Neural cell (in vitro differentiated cells): ENCODE results near the gene KCNIP4. TPM values are rescaled to one million over a fixed set of nuclear protein-coding genes. Genes with fewer than 3 reads are reported as not detected.

Experiments
- H2AFZ ChIP-seq: fragments of 200-600, 300-800 bp; sonication (generic), shearing (Covaris generic); 2 replicates; pipeline ENCODE4 v1.6.0; 2014; ENCODE audit warnings: low read depth, mild to moderate bottlenecking, antibody characterized with exemption, low read length, moderate library complexity
- H3F3A ChIP-seq: fragments of 200-600 bp; shearing (Covaris generic); 2 replicates; pipeline ENCODE4 v1.6.1; 2016; ENCODE audit warnings: mild to moderate bottlenecking, moderate library complexity, mixed read lengths, antibody characterized with exemption, low read length; ENCODE audit not compliant: insufficient read depth, poor library complexity, severe bottlenecking
- H3K27ac ChIP-seq: fragments of 200-600, 300-800 bp; sonication (generic), shearing (Covaris generic); 2 replicates; pipeline ENCODE4 v1.5.1; 2014; ENCODE audit warnings: mild to moderate bottlenecking, low read length, moderate library complexity
- H3K27me3 ChIP-seq: fragments of 300-800, 200-600 bp; sonication (generic), shearing (Covaris generic); 2 replicates; pipeline ENCODE4 v1.6.0; 2014; ENCODE audit warnings: mild to moderate bottlenecking, low read depth, low read length, moderate library complexity; ENCODE audit not compliant: insufficient read depth
- H3K36me3 ChIP-seq: fragments of 300-800, 200-600 bp; sonication (generic), shearing (Covaris generic); 2 replicates; pipeline ENCODE4 v1.5.1; 2014; ENCODE audit warnings: mild to moderate bottlenecking, antibody characterized with exemption, low read length, moderate library complexity; ENCODE audit not compliant: insufficient read depth
- H3K4me2 ChIP-seq: fragments of 300-800, 200-600 bp; sonication (generic), shearing (Covaris generic); 2 replicates; pipeline ENCODE4 v1.6.0; 2014; ENCODE audit warnings: mild to moderate bottlenecking, low read length
- H3K4me3 ChIP-seq: fragments of 300-800, 200-600 bp; sonication (generic), shearing (Covaris generic); 2 replicates; pipeline ENCODE4 v1.5.1; 2014; ENCODE audit warnings: mild to moderate bottlenecking, low read length, moderate library complexity
- H3K79me2 ChIP-seq: fragments of 200-600 bp; shearing (Covaris generic); replicated peaks from 2 replicates; pipeline ENCODE4 v1.6.0; 2014; ENCODE audit warnings: mild to moderate bottlenecking, low read length, moderate library complexity; ENCODE audit not compliant: insufficient read depth
- H3K9ac ChIP-seq: fragments of 300-800, 200-600 bp; sonication (generic), shearing (Covaris generic); 2 replicates; pipeline ENCODE4 v1.6.1; 2016; ENCODE audit warnings: mild to moderate bottlenecking, low read length, mixed read lengths
- H3K9me2 ChIP-seq: fragments of 200-600 bp; shearing (Covaris generic); 2 replicates; pipeline ENCODE4 v1.6.1; 2016; ENCODE audit warnings: mild to moderate bottlenecking, low read length, mixed read lengths; ENCODE audit not compliant: insufficient read depth
- H3K9me3 ChIP-seq: fragments of 200-600, 300-800 bp; sonication (generic), shearing (Covaris generic); 2 replicates; pipeline ENCODE4 v1.6.1; 2016; ENCODE audit warnings: mild to moderate bottlenecking, mixed run types, low read length, moderate library complexity, mixed read lengths
- H4K20me1 ChIP-seq: fragments of 200-600 bp; shearing (Covaris generic); 2 replicates; pipeline ENCODE4 v1.6.1; 2016; ENCODE audit warnings: mild to moderate bottlenecking, mixed run types; ENCODE audit not compliant: insufficient read depth
- CTCF ChIP-seq: fragments of 450-650 bp; IDR thresholded peaks from 2 replicates; pipeline ENCODE4 v1.5.1; 2014; ENCODE audit warnings: antibody characterized with exemption, mild to moderate bottlenecking, moderate library complexity; ENCODE audit not compliant: poor library complexity, severe bottlenecking
- EP300 ChIP-seq: fragments of 450-650 bp; conservative IDR thresholded peaks from 2 replicates; pipeline ENCODE4 v1.6.1; 2014; ENCODE audit warnings: antibody characterized with exemption, mild to moderate bottlenecking, moderate library complexity; ENCODE audit not compliant: poor library complexity, severe bottlenecking
- EZH2 ChIP-seq: fragments of 200-600, 300-800 bp; shearing (Covaris generic), sonication (generic); IDR thresholded peaks from 2 replicates; pipeline ENCODE4 v1.6.1; 2014; ENCODE audit warnings: antibody characterized with exemption, low read length, borderline replicate concordance, mild to moderate bottlenecking; ENCODE audit not compliant: insufficient read depth, poor library complexity, severe bottlenecking
- MXI1 ChIP-seq: fragments of 450-650 bp; conservative IDR thresholded peaks from 2 replicates; pipeline ENCODE4 v1.6.1; 2014; ENCODE audit warnings: antibody characterized with exemption, mild to moderate bottlenecking; ENCODE audit not compliant: poor library complexity, severe bottlenecking
- POLR2AphosphoS5 ChIP-seq: IDR thresholded peaks from 2 replicates; pipeline ENCODE4 v1.6.1; 2012
- RAD21 ChIP-seq: fragments of 450-650 bp; conservative IDR thresholded peaks from 2 replicates; pipeline ENCODE4 v1.6.1; 2014; ENCODE audit warnings: antibody characterized with exemption, mild to moderate bottlenecking, moderate library complexity
- SMC3 ChIP-seq: fragments of 450-650 bp; conservative IDR thresholded peaks from 2 replicates; pipeline ENCODE4 v1.6.1; 2014; ENCODE audit warnings: antibody characterized with exemption, mild to moderate bottlenecking, moderate library complexity; ENCODE audit not compliant: poor library complexity
- TAF1 ChIP-seq: IDR thresholded peaks from 2 replicates; pipeline ENCODE4 v1.6.1; 2012; ENCODE audit warnings: low read depth
- polyA plus RNA-seq: library from polyadenylated mRNA; depleted of rRNA; stranded (reverse); fragments of >200 nt; gene quantifications from 2 replicates; pipeline ENCODE4 v1.2.3, GENCODE V29; 2014
- TF ChIP-seq, protein P1 (sequence below): IDR thresholded peaks from 2 replicates; pipeline ENCODE4 v1.6.1; 2012; ENCODE audit warnings: borderline replicate concordance

The KCNIP4 gene
- polyA plus RNA-seq, 1 donor from 2014 or later, result 22.8 TPM

DNA sequence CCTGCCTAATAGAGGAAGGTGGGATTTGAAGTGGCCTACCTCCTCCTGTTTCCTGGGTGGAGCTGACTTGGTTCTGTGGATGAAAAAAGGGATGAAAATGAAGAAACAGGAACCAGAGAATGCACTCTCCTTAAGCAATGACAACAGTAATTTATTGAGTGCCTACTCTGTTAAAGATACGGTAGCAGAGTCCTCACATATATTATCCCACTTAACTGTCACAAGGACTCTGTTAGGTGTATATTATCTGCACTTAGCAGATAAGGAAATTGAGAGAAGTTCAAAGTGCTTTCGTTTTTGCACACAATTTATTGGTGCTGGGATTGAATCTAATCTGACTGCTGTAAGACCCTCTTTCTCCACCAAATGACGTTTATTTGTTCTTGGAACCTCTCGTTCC, 947.1 kb downstream of the KCNIP4 start:
- Histone ChIP-seq H3K4me3 (no peak overlapping the region), H3K27ac (no peak overlapping the region), H3K9me3 (no peaks in the 10 kb centered on the region), H4K20me1 (no peaks in the 10 kb centered on the region), H3F3A (no peaks in the 10 kb centered on the region), H3K27me3 (no peaks in the 10 kb centered on the region), H3K79me2 (no peaks in the 10 kb centered on the region), H3K36me3 (no peaks in the 10 kb centered on the region), H2AFZ (no peak overlapping the region), H3K9ac (no peak overlapping the region), H3K4me2 (no peak overlapping the region), H3K9me2 (no peaks in the 10 kb centered on the region)
- no peak for TF ChIP-seq EP300
- TF ChIP-seq POLR2AphosphoS5, result no peak
- no peak for TF ChIP-seq TAF1
- TF ChIP-seq, protein P1, sequence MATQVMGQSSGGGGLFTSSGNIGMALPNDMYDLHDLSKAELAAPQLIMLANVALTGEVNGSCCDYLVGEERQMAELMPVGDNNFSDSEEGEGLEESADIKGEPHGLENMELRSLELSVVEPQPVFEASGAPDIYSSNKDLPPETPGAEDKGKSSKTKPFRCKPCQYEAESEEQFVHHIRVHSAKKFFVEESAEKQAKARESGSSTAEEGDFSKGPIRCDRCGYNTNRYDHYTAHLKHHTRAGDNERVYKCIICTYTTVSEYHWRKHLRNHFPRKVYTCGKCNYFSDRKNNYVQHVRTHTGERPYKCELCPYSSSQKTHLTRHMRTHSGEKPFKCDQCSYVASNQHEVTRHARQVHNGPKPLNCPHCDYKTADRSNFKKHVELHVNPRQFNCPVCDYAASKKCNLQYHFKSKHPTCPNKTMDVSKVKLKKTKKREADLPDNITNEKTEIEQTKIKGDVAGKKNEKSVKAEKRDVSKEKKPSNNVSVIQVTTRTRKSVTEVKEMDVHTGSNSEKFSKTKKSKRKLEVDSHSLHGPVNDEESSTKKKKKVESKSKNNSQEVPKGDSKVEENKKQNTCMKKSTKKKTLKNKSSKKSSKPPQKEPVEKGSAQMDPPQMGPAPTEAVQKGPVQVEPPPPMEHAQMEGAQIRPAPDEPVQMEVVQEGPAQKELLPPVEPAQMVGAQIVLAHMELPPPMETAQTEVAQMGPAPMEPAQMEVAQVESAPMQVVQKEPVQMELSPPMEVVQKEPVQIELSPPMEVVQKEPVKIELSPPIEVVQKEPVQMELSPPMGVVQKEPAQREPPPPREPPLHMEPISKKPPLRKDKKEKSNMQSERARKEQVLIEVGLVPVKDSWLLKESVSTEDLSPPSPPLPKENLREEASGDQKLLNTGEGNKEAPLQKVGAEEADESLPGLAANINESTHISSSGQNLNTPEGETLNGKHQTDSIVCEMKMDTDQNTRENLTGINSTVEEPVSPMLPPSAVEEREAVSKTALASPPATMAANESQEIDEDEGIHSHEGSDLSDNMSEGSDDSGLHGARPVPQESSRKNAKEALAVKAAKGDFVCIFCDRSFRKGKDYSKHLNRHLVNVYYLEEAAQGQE, result no peak
- no peak for TF ChIP-seq MXI1
- TF ChIP-seq CTCF, result no peak
- no peak for TF ChIP-seq SMC3
- no peak for TF ChIP-seq RAD21
- no peak for TF ChIP-seq EZH2

- no peak overlapping the region for H2AFZ ChIP-seq
- TF ChIP-seq RAD21 (no peak), SMC3 (no peak), EP300 (no peak), EZH2 (no peak), MXI1 (no peak), POLR2AphosphoS5 (no peak), CTCF (no peak)
- TF ChIP-seq, protein P1, result no peak
- no peak overlapping the region for H3K27ac ChIP-seq
- no peaks in the 10 kb centered on the region for H3F3A ChIP-seq
- H3K79me2 ChIP-seq, result no peaks in the 10 kb centered on the region
- H3K9me2 ChIP-seq, result no peaks in the 10 kb centered on the region
- no peaks in the 10 kb centered on the region for H3K27me3 ChIP-seq
- H3K9me3 ChIP-seq, result no peaks in the 10 kb centered on the region
- H3K9ac ChIP-seq, result no peak overlapping the region
- no peak overlapping the region for H3K4me2 ChIP-seq
- H3K4me3 ChIP-seq, result no peak overlapping the region
- no peaks in the 10 kb centered on the region for H3K36me3 ChIP-seq
- H4K20me1 ChIP-seq, result no peaks in the 10 kb centered on the region
Measured at GRCh38 chr4:20997886-20998285, 950.7 kb downstream of the KCNIP4 start.
